ENCODE data around the gene MRNIP.

- TF ChIP-seq CTCF (IDR thresholded peaks at IDR 0.05) (no peak), POLR2A (IDR thresholded peaks at IDR 0.05) (no peak)
These were observed 60.4 kb downstream of the MRNIP start for GRCh38 chr5:179798144-179798770.

All from lower leg skin (tissue), 3 donors.